GM19397 (cell line): Measurements from ENCODE around the gene PGAP6.
"Not testable (repeated sequence)": the region's sequence is repeated elsewhere in the genome, so short reads cannot be mapped to it uniquely, and the experiment has no call there.

ENCODE experiments used
- ATAC-seq: cut with Tn5 transposase; IDR thresholded peaks from one replicate; pipeline ENCODE4 v1.9.1; 2021; ENCODE audit warnings: mild to moderate bottlenecking, moderate library complexity; ENCODE audit not compliant: unreplicated experiment

Gene PGAP6

DNA sequence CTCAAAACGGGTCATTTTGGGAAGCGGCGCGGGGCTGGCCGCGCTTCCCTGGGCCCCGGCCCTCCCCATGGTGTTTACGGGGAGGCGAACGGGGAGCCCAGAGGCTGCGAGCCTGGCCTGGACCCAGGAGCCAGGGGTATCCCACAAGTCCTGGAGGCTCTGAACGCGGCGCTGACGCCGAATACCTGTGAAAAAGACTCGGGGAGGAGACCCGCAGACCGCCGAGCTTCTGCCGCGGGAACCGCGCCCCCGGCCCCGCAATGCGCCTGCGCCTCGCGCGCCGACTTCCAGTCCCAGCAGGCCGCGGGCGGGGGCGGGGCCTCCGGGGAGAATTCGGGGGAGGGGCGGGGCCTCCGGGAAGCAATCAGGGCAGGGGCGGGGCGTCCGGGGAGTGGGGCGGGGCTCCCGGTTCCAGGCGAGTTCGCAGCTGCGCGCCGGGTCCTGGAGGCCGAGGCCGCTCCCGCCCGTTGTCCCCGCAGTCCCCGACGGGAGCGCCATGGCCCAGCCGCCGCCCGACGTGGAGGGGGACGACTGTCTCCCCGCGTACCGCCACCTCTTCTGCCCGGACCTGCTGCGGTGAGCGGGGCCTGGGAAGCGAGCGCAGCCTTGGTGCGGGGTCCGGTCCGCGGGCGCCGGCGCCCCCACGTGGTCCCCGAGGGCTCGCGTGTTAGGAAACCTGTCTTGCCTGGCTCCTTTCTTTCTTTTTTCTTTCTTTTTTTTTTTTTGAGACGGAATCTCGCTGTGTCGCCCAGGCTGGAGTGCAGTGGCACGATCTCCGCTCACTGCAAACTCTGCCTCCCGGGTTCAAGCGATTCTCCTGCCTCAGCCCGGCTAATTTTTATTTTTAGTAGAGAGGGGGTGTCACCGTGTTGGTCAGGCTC lies 19.9 kb upstream of the PGAP6 start, which contains the start of gene DECR2:
Gene DECR2, plus strand, starts transcription at position 418 of the 881 bp plus-strand sequence. Its CDS starts 79 bp downstream, at position 497.
- ATAC-seq, result peak; percentile 60

DNA sequence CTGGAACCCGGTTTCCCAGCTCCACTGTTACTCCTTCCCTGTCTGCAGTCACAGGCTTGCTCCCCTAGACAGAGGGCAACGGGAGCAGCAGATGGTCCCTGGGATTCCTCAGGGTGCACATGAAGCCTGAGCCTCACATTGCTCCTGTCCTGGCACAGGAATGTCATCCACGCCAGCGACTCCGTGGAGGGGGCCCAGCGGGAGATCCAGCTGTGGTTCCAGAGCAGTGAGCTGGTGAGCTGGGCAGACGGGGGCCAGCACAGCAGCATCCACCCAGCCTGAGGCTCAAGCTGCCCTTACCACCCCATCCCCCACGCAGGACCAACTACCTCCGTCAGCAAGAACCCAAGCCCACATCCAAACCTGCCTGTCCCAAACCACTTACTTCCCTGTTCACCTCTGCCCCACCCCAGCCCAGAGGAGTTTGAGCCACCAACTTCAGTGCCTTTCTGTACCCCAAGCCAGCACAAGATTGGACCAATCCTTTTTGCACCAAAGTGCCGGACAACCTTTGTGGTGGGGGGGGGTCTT lies 18.3 kb upstream of the PGAP6 start:
- ATAC-seq, result no peak

DNA sequence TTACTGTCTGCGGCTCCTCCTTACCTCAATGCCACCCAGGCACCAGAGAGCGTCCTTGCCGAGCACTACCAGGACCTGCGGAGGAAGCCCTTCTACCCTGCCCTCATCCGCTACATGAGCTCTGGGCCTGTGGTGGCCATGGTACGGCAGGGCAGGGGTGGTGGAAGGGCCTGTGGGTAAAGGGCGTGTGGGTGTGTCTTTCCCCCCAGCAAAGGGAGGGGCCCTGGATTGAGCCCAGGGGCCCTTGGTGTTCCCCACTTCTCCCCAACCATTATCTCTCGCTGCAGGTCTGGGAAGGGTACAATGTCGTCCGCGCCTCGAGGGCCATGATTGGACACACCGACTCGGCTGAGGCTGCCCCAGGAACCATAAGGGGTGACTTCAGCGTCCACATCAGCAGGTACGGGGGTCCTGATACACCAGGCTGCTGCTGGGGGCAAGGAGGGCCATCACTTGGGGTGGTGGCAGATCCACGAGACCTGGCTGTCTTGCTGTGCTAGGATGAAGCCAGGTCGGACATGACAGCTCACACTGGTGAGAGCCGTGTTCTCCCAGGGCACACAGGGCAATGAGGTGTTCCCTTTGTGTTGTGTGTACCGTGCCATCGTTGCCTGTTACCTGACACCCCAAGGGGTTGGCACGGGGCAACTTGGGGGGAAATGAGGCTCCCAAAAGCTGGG lies 17.7 kb upstream of the PGAP6 start:
- no peak for ATAC-seq

DNA sequence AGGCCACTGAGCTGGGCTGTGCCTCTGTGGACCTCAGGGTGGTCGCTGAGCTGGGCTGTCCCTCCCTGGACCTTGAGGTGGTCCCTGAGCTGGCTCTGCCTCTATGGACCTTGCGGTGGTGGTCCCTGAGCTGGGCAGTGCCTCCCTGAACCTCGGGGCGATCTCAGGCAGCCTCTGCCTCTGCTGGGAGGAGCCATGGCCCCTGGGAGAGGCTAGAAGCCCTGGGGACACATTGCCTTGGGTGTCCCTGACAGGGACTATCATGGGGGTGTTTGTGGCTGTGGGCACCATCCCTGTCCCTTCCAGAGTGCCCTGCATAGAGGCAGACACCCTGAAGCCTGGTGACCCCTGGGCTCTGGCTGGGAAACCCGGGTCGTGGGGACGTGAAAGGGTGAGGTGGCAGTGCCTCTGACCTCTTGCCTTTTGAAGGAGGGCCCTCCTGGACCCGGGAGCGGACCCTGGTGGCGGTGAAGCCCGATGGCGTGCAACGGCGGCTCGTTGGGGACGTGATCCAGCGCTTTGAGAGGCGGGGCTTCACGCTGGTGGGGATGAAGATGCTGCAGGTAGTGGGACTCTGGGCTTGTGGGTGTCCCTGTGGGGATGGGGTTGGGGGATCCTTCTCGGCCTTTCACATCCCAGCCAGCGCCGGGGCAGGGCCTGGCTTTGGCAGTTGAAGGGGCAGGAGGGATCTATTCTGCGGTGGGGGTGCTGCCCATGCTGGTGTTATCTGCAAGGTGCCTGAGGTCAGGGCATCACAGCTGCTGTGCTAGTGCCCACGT lies 17.0 kb upstream of the PGAP6 start:
- no peak for ATAC-seq

DNA sequence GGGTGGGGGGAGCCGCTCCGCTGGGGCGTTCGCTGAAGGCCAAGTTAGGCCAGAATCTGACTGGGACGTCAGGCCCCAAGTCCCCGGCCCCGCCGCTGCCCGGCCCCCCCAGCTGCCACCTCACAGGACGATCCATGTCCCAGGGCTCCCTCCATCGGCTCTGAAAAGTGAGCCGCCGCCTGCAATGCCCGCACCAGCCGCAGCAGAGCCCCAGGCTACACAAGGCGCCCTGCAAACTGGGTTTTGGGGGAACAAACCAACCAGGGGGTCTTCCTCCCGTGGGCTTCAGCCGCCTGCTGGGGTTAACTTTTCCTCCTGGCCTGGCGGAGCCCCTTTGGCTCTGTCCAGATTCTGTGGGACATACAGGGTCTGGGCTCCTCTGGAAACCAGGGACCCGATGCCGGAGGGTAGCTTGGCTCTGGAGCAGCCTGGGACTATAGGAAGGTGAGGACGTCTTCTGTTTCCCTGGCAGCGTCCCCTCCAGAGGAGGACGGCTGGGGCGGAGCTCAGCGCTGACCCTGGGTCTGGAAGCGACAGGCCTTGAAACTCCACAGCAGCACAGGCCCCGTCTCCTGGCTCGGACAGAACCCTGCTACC lies 16.1 kb upstream of the PGAP6 start:
- no peak for ATAC-seq

DNA sequence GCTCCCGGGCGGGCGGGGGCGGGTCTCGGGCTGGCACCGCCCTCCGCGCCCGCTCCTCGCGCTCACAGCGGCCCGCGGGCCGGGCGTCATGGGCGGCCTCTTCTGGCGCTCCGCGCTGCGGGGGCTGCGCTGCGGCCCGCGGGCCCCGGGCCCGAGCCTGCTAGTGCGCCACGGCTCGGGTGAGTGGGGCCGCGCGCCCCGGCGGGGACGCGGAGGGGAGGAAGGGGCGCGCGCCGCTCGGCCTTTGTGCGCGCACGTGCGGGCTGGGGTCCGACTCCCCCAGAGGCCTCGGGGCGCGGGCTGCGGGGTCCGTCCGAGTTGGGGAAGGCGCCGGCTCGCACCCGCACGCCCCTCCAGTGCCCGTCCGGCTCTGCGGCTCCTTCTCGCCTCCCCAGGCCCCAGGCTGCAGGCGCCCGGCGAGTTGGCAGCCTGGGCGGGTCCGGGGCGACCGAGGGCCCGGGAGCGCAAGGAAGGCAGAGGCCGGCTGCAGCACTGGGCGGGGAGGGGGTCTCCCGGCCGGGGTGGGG lies 15.4 kb upstream of the PGAP6 start, which contains the start of gene NME4:
Gene NME4, plus strand, starts transcription at position 65 of the 527 bp plus-strand sequence. Its CDS starts 24 bp downstream, at position 89.
- ATAC-seq, result no peak

DNA sequence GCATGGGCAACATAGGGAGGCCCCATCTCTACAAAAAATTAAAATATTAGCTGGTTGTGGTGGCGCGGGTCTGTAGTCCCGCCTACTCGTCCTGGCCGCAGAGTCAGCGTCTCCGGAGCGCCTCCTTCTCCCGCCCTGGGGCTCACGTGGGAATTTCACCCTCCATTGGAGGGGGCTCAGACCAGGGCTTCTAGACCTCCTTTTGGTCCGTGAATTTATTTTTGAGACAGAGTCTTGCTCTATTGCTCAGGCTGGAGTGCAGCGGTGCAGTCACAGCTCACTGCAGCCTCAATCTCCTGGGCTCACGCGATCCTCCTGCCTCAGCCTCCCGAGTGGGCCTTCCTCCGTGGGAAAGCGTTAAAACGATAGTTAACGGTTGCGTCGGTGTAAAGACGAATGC lies 14.8 kb upstream of the PGAP6 start:
- no peak for ATAC-seq

DNA sequence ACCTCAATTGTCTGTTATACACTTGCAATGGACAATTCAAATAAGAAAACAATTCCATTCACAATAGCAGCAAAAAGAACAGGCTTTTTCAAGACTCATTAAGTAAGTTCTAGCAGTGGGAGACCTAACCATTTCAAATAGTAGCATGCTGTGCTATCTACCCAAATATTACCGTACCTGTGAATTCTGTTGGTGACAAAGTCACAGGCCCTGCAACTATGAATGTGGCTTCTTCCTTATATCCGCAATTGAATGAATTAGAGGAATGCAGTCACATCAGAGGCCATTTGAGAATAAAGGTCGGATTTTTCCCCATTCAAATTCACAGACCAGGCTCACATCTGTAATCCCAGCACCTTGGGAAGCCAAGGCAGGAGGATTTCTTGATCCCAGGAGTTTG lies 14.4 kb upstream of the PGAP6 start:
- ATAC-seq, result no peak

DNA sequence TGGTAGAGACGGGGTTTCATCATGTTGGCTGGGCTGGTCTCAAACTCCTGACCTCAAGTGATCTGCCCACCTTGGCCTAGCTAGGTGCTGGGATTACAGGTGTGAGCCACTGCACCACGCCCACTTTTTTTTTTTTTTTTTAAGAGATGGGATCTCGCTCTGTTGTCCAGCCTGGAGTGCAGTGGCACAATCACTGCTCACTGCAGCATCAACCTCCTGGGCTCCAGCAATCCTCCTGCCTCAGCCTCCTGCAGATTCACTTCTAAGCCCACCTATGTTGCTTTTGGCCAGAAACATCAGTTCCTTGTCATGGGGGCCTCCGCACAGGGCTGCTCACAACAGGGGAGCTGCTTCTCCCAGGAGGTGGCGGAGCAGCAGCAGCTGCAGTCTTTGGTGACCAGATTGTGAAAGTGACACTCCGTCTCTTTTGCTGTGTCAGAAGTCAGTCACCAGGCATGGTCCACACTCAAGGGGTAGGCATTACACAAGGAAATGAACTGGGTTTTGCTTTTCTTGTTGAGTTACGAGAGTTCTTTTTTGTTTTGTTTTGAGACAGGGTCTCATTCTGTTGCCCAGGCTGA lies 10.8 kb upstream of the PGAP6 start:
- ATAC-seq, result no peak

DNA sequence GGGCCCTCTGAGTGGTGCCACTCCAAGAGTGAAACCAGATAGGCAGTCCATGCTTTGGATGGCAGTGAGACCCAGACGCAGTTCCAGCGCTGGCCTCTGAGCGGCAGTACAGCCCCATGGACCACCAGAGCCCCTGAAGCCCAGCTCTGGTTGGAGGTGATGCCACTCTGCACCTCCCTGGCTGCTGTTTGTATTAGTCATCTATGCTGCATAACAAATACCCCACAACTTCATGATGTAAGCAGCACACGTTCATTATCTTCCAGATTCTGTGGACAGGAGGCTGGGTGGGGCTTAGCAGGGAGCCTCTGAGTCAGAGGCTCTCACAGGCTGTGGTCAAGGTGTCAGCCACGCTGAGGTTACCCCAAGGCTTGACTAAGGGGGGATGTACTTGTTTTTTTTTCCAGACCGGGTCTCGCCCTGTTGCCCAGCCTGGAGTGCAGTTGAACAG lies 10.1 kb upstream of the PGAP6 start:
- ATAC-seq, result no peak

DNA sequence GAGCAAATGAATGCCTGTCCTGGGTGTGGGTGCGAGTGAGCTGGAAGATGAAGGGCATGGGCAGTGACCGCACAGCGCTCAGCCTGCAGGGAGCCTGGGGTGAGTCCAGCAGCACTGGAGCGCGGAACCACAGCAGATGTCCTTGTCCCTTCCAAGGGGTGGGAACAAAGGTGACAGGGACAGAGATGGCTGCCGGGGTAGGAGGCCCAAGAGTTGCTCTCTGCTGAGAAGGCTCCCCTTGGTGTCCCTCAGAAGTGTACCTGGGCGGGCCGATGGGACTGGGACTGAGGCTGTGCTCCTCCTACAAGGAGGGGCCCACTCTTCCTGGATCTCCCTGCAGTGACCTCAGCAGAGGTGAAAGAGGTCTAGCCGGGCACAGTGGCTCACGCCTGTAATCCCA lies 7.6 kb upstream of the PGAP6 start:
- no peak for ATAC-seq

DNA sequence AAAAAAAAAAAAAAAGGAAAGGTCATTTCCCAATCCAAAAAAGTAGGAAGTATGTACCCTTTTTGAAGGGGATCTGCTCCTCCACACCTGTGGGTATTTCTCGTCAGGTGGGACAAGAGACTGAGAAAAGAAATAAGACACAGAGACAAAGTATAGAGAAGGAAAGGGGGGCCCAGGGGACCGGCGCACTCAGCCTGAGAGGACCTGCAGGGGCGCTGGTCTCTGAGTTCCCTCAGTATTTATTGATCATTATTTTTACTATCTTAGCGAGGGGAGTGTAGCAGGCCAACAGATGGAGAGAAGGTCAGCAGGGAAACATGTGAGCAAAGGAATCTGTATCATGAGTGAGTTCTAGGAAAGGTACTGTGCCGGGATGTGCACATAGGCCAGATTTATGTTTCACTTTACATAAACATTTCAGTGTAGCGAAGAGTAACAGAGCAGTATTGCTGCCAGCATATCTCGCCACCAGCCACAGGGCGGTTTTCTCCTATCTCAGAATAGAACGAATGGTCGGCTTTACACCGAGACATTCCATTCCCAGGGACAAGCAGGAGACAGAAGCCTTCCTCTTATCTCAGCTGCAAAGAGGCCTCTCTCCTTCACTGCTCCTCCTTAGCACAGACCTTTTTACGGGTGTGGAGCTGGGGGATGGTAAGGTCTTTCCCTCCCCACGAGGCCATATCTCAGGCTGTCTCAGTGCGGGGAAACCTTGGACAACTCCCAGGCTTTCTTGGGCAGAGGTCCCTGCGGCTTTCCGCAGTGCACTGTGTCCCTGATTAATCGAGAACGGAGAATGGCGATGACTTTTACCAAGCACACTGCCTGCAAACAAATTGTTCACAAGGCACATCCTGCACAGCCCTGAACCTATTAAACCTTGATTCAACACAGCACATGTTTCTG lies 6.2 kb upstream of the PGAP6 start:
- not testable (repeated sequence) for ATAC-seq

DNA sequence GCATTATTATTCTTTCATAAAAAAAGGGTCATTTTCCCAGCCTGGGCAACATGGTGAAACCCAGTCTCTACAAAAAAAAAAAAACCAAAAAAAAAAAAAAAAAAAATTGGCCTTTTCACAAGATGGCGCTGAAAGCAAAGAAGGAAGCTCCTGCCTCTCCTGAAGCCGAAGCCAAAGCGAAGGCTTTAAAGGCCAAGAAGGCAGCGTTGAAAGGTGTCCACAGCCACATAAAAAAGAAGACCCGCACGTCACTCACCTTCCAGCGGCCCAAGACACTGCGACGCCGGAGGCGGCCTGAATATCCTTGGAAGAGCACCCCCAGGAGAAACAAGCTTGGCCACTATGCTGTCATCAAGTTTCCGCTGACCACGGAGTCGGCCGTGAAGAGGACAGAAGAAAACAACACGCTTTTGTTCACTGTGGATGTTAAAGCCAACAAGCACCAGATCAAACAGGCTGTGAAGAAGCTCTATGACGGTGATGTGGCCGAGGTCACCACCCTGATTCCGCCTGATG lies 4.9 kb upstream of the PGAP6 start:
- no peak for ATAC-seq

DNA sequence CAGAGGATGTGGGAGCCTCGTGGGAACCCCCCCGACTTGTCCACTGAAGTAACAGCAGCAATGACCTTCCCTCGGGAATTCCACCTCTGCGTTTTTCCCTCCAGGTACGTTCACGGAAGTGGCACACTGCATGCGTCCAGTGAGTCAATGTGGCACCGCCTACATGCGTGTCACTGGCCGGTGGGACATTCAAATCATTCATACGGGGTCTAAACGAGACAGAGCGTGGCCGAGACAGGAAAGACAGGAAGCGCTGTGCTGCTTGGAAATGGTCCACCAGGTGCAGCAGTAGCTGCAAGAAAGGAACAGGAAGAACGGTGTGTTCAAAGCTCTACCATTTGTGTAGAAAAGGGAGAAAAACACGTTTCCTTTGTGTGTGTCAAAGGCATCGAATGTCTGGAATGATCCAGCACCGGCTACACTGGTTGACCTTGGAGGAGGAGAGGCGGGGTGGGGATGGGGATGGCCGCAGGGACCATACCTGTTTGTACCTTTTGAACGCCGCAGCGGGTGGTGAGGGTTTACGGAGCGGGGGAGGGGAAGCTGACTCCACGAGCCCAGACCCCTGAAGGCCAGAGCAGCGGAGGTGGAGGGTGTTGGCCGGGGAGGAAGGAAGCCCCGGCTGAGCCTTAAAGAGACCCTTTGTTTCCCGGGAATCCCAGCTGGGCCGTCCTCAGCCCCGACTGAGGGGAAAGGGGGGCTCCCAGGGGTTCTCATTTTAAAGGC lies 1.7 kb upstream of the PGAP6 start:
- ATAC-seq, result no peak

DNA sequence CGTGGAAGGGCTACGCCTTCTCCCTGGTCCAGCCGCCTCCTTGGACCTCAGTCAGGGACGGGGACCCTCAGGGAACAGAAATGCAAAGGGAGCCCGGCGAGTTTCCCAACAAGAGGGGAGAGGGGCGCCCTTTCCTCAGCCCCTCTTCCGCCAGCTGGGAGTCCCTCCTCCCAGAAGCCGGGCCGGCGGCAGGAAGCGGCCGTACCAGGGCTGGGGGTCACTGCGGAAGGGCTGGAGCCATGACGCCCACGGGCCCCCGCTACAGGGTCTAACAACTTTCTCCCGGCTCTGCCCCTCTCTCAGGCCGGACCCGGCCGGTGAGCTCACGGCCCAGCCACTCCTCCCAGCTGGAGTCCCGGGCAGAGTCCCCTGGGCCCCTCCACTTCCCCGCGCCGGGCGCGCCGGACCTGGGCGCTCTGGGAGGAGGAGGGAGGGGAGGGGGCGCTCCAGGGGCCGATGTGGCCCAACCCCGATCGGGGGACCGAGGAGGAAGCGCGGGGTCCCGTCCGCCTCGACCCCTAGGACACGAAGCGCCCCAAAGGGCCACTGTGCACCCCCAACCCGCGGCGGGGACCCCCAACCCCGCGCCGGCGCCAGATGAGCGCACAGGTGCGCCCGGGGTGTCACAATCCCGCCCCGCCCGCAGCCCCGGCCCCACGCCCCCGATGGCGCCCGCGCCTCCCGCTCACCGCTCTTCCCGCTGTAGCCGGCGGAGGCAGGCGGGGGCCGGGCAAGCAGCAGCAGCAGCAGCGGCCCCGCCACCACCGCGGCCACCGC lies 578 bp downstream of the PGAP6 start:
- peak; percentile 27 for ATAC-seq

DNA sequence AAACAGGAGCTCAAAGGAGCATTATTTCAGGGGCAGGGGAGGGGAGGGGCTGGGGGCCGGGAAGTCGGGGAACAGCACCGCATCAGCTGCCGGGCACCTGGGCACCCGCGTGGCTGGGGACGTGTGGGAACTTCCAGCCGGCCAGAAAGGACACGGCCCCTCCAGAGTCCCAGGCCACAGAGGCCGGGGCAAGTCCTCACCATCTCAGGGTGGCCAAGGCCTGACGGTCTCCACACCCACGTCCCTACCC lies 1.1 kb downstream of the PGAP6 start:
- ATAC-seq, result no peak

DNA sequence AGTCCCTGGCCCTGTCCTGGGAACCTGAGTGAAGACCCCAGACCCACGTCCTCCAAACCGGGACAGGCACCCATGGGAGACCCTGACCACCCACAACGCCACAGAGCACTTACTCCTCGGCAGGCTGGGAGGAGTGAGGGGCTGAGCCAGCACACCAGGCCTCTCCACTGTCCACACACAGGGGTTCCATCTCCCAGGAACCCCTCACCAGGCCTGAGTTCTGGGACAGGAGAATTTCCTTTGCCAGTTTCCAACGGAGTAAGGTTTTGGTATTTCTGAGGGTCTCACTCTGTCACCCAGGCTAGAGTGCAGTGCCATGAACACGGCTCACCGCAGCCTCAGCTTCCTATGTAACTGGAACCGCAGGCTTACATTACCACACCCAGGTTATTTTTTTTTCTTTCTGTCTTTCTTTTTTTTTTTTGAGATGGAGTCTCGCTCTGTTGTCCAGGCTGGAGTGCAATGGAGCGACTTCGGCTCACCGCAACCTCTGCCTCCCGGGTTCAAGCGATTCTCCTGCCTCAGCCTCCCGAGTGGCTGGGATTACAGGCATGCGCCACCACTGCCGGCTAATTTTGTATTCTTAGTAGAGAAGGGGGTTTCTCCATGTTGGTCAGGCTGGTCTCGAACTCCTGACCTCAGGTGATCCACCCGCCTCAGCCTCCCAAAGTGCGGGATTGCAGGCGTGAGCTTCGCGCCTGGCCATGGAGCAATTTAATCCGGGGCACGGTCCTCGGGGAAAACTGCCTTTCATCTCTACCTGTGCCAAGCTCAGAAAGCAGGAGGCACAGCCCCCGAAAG lies 1.6 kb downstream of the PGAP6 start:
- ATAC-seq, result no peak
